GM19328 (cell line): ENCODE data around the gene CFAP74.

Experiments
- ATAC-seq: cut with Tn5 transposase; IDR thresholded peaks from one replicate; pipeline ENCODE4 v1.9.1; 2021; ENCODE audit warnings: mild to moderate bottlenecking, moderate library complexity; ENCODE audit not compliant: unreplicated experiment

CFAP74 gene

GRCh38 chr1:1919304-1920056 is 84.1 kb downstream of the CFAP74 start:
- peak; percentile 80 for ATAC-seq

GRCh38 chr1:1918901-1919303 is 84.7 kb downstream of the CFAP74 start, which contains the start of gene TMEM52:
TMEM52 (minus strand) TSS chr1:1919279; CDS start chr1:1919265, 14 bp downstream.
- ATAC-seq, result peak; percentile 35

GRCh38 chr1:1917995-1918900 is 85.3 kb downstream of the CFAP74 start:
- no peak for ATAC-seq

- no peak for ATAC-seq
These were observed 86.1 kb downstream of the CFAP74 start for GRCh38 chr1:1917304-1917976.

- ATAC-seq, result no peak
These were observed 86.7 kb downstream of the CFAP74 start for GRCh38 chr1:1916851-1917251.

- no peak for ATAC-seq
These were observed 87.4 kb downstream of the CFAP74 start for GRCh38 chr1:1915911-1916840.

GRCh38 chr1:1914971-1915692 is 88.5 kb downstream of the CFAP74 start, which contains the start of gene CALML6:
CALML6 (plus strand) TSS chr1:1915260; CDS start chr1:1915281, 21 bp downstream.
- ATAC-seq, result no peak

- ATAC-seq, result no peak
These were observed 89.2 kb downstream of the CFAP74 start for GRCh38 chr1:1914101-1914970.

- ATAC-seq, result no peak
These were observed 92.1 kb downstream of the CFAP74 start for GRCh38 chr1:1911350-1912041.

- no peak for ATAC-seq
These were observed 92.8 kb downstream of the CFAP74 start for GRCh38 chr1:1910651-1911331.

GRCh38 chr1:1910033-1910465 is 93.5 kb downstream of the CFAP74 start:
- no peak for ATAC-seq

GRCh38 chr1:1908506-1908791 is 95.1 kb downstream of the CFAP74 start:
- ATAC-seq, result no peak

- ATAC-seq, result no peak
These were observed 96.4 kb downstream of the CFAP74 start for GRCh38 chr1:1907098-1907736.

- no peak for ATAC-seq
These were observed 97.1 kb downstream of the CFAP74 start for GRCh38 chr1:1906185-1907097.

- no peak for ATAC-seq
These were observed 100.4 kb downstream of the CFAP74 start for GRCh38 chr1:1903224-1903623.
